ENCODE results near the gene IGSF9B. TPM values are rescaled to one million over a fixed set of nuclear protein-coding genes. Genes with fewer than 3 reads are reported as not detected.

Gene IGSF9B
- total and polyA plus RNA-seq, 9 of the 15 experiments (the other 6 are each of a cell fraction or from before 2014, with no cell fraction given): 0.09 TPM; not detected in 8

- no peaks in the 10 kb centered on the region for H3K9me1 ChIP-seq (ENCODE audit: control insufficient read depth, insufficient read depth, low read length)
- ATAC-seq: peak; percentile 25; the same call in 1 of the 3 replicates
- H4K20me1 ChIP-seq (replicated peaks; ENCODE audit: control insufficient read depth, insufficient read depth, low read length): no peaks in the 10 kb centered on the region; the same call in 1 of the 2 replicates
- no peak overlapping the region for H3K4me3 ChIP-seq
- H3K4me2 ChIP-seq (ENCODE audit: insufficient read depth, low read length): no peak overlapping the region
- FAIRE-seq: no peak
- ChIA-PET CTCF (ENCODE audit: low intra/inter-chr PET ratio) (no interaction called here), POLR2A (no interaction called here)
- no peak for DNase-seq (ENCODE audit: extremely low read depth in 1 of 4, low spot score in 3 of 4)
- WGBS (ENCODE audit: insufficient coverage, low coverage, missing lambda C conversion rate): 3% methylated on average over 22 of the region's 24 CpGs
- no TSS peak for BruUV-seq (replicated peaks)
- no peak overlapping the region for H3K27ac ChIP-seq (ENCODE audit: extremely low read depth, low read depth, low read length)
- H3K4me1 ChIP-seq (replicated peaks in 1 of 2; ENCODE audit: control insufficient read depth in 2 of 2, insufficient read depth in 2 of 2, low read length in 2 of 2): no peaks in the 10 kb centered on the region
- no peaks in the 10 kb centered on the region for H3K36me3 ChIP-seq (ENCODE audit: control insufficient read depth, insufficient read depth, low read length)
- H2AFZ ChIP-seq (ENCODE audit: low read depth, low read length): no peak overlapping the region
- in situ Hi-C loops (cut with MboI) (no loop called here), intact Hi-C loops (cut with micrococcal nuclease) (no loop called here)
- H3K79me2 ChIP-seq (ENCODE audit: control insufficient read depth, insufficient read depth, low read length): no peaks in the 10 kb centered on the region
- H3K9ac ChIP-seq (ENCODE audit: insufficient read depth in 1 of 2, low read depth in 2 of 2, low read length in 2 of 2): no peak overlapping the region
- H3K9me3 ChIP-seq (replicated peaks; ENCODE audit: control insufficient read depth, insufficient read depth, low read depth, low read length): no peaks in the 10 kb centered on the region
- H3K27me3 ChIP-seq (ENCODE audit: control insufficient read depth in 2 of 2, insufficient read depth in 2 of 2, low read length in 2 of 2): peaks cover 2 to 46% of the 10 kb centered on the region in 2 experiments; a peak in 3 of 5 replicates
- TF ChIP-seq MBD1 (CRISPR knock-in tag; IDR thresholded peaks at IDR 0.05) (no peak), CTCFL (IDR thresholded peaks at IDR 0.05; ENCODE audit: borderline replicate concordance, insufficient read depth, low read depth, low read length, poor library complexity, severe bottlenecking) (no peak), ZNF57 (CRISPR knock-in tag; IDR thresholded peaks at IDR 0.05) (no peak), BRF1 (IDR thresholded peaks at IDR 0.05; ENCODE audit: borderline replicate concordance, extremely low read depth, insufficient read length) (no peak), ZKSCAN8 (CRISPR knock-in tag; IDR thresholded peaks at IDR 0.05) (no peak), FOS (IDR thresholded peaks at IDR 0.05; ENCODE audit: extremely low read depth, insufficient read length) (no peak), KLF10 (CRISPR knock-in tag; IDR thresholded peaks at IDR 0.05) (no peak), AFF1 (IDR thresholded peaks at IDR 0.05; ENCODE audit: low read depth in 1 of 2, partially characterized antibody in 2 of 2) (no peak), PYGO2 (tag; IDR thresholded peaks at IDR 0.05) (no peak), CREB1 (IDR thresholded peaks at IDR 0.05) (no peak), CREB1 (CRISPR knock-in tag; IDR thresholded peaks at IDR 0.05) (no peak), MXD1 (CRISPR knock-in tag; IDR thresholded peaks at IDR 0.05; ENCODE audit: borderline replicate concordance, poor library complexity, severe bottlenecking) (no peak)
Measured at GRCh38 chr11:133907841-133908241, 48.9 kb downstream of the IGSF9B start.
